ENCODE results near the gene SLC18B1. TPM values are rescaled to one million over a fixed set of nuclear protein-coding genes. Genes with fewer than 3 reads are reported as not detected.

SLC18B1 gene
- total and polyA plus RNA-seq, 2 of the 13 experiments (the other 11 are each of a cell fraction or from before 2014, with no cell fraction given) = 11.4 to 13.8 TPM

DNA sequence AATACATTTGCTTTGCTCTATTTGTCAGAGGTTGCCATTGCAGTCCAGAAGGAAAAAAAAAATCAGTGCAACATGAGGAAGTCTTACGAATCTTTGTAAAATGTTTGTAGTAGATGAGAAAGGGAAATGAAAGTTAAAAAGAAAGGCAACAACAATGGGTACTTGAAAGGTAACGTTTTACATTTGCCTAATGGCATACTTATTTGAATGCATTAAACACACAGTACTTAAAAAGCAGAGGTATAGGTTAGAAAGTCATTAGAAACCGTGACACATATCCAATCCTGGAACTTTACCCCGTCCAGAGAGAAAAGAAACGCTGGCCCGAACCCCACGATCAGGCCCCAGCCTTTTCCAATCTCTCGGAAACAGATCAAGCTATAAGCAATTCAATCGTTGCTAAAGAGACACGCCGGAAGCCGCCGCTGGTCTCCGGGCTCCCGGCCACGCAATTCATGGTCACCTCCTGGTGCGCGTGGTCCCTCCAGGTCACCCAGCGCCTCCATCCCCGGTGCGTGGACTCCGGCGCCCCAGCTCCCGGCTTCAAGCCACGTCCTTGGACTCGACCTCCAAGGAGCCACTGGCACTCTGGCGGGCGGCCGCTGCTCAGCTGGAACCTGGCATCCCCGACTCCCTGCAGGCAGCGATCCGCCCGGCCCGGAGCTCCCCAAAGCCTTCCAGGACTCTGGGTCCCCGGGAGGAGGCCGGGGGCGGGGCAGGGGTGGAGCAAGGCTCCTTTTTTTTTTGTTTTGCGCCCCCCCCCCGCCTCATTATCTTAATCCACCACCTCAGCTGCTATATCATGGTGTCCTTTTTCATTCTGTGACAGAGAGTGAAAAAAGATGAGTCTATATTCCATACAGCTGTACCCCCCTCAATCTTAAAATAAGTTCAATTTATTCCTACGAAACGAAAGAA, at the start of gene SLC18B1 (continued):
- peak; percentile 41; the same call in 1 of the 2 replicates for TF ChIP-seq HBP1 (CRISPR knock-in tag; IDR thresholded peaks at IDR 0.05; ENCODE audit: low read depth)
- TF ChIP-seq, protein P1, sequence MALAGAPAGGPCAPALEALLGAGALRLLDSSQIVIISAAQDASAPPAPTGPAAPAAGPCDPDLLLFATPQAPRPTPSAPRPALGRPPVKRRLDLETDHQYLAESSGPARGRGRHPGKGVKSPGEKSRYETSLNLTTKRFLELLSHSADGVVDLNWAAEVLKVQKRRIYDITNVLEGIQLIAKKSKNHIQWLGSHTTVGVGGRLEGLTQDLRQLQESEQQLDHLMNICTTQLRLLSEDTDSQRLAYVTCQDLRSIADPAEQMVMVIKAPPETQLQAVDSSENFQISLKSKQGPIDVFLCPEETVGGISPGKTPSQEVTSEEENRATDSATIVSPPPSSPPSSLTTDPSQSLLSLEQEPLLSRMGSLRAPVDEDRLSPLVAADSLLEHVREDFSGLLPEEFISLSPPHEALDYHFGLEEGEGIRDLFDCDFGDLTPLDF (CRISPR knock-in tag; IDR thresholded peaks at IDR 0.05) = 0 out of 2 replicates have a peak, but pooled peaks have one; percentile 26
- no peak for TF ChIP-seq ERF (CRISPR knock-in tag; IDR thresholded peaks at IDR 0.05)
- TF ChIP-seq, protein P2, sequence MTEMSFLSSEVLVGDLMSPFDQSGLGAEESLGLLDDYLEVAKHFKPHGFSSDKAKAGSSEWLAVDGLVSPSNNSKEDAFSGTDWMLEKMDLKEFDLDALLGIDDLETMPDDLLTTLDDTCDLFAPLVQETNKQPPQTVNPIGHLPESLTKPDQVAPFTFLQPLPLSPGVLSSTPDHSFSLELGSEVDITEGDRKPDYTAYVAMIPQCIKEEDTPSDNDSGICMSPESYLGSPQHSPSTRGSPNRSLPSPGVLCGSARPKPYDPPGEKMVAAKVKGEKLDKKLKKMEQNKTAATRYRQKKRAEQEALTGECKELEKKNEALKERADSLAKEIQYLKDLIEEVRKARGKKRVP (CRISPR knock-in tag; IDR thresholded peaks at IDR 0.05) = peak in 1 of 2 experiments; percentile 46; a peak in 2 of 4 replicates
- TF ChIP-seq, protein P3, sequence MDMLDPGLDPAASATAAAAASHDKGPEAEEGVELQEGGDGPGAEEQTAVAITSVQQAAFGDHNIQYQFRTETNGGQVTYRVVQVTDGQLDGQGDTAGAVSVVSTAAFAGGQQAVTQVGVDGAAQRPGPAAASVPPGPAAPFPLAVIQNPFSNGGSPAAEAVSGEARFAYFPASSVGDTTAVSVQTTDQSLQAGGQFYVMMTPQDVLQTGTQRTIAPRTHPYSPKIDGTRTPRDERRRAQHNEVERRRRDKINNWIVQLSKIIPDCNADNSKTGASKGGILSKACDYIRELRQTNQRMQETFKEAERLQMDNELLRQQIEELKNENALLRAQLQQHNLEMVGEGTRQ (IDR thresholded peaks at IDR 0.05; ENCODE audit: low read depth, low read length) = no peak
- TF ChIP-seq, protein P3 (CRISPR knock-in tag; IDR thresholded peaks at IDR 0.05; ENCODE audit: borderline replicate concordance) = peak; percentile 34; the same call in 1 of the 2 replicates
- no peak; the same call in 2 of the 3 replicates for TF ChIP-seq MXI1 (IDR thresholded peaks at IDR 0.05; ENCODE audit: borderline replicate concordance, low read depth, low read length)
- peak; percentile 64; the same call in 1 of the 2 replicates for TF ChIP-seq ZNF280D (CRISPR knock-in tag; IDR thresholded peaks at IDR 0.05)
- TF ChIP-seq BHLHE40 (IDR thresholded peaks at IDR 0.05; ENCODE audit: low read length) = no peak
- no peak for TF ChIP-seq SNAPC2 (CRISPR knock-in tag; IDR thresholded peaks at IDR 0.05)
- peak; percentile 29; the same call in 1 of the 2 replicates for TF ChIP-seq SP140L (CRISPR knock-in tag; IDR thresholded peaks at IDR 0.05; ENCODE audit: borderline replicate concordance)
- peak; percentile 63 for TF ChIP-seq ZNF350 (CRISPR knock-in tag; IDR thresholded peaks at IDR 0.05; ENCODE audit: borderline replicate concordance, low read depth)
- TF ChIP-seq, protein P4, sequence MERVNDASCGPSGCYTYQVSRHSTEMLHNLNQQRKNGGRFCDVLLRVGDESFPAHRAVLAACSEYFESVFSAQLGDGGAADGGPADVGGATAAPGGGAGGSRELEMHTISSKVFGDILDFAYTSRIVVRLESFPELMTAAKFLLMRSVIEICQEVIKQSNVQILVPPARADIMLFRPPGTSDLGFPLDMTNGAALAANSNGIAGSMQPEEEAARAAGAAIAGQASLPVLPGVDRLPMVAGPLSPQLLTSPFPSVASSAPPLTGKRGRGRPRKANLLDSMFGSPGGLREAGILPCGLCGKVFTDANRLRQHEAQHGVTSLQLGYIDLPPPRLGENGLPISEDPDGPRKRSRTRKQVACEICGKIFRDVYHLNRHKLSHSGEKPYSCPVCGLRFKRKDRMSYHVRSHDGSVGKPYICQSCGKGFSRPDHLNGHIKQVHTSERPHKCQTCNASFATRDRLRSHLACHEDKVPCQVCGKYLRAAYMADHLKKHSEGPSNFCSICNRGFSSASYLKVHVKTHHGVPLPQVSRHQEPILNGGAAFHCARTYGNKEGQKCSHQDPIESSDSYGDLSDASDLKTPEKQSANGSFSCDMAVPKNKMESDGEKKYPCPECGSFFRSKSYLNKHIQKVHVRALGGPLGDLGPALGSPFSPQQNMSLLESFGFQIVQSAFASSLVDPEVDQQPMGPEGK (CRISPR knock-in tag; IDR thresholded peaks at IDR 0.05) = peak; percentile 65
- 0 out of 2 replicates have a peak, but pooled peaks have one; percentile 36 for TF ChIP-seq ZBTB7B (CRISPR knock-in tag; IDR thresholded peaks at IDR 0.05)
- peak; percentile 42; the same call in 1 of the 2 replicates for TF ChIP-seq BCL6 (CRISPR knock-in tag; IDR thresholded peaks at IDR 0.05)
- peak; percentile 70; the same call in 1 of the 2 replicates for TF ChIP-seq GATAD2A (CRISPR knock-in tag; IDR thresholded peaks at IDR 0.05)
- peak; percentile 71 for TF ChIP-seq RXRA (CRISPR knock-in tag; IDR thresholded peaks at IDR 0.05)

All from HepG2 (cell line).